HTERT RPE-1 (cell line): ENCODE results near the gene TWNK.

Experiments
- in situ Hi-C: fragments of 300-500 bp; cut with MboI; formaldehyde crosslinking; loops from 4 replicates; pipeline ENCODE4 v1.14.3; 2020; ENCODE audit warnings: low sequenced_read_pairs

TWNK gene

GRCh38 chr10:100986952-100987684, at the start of gene TWNK, which contains the start of gene MRPL43:
TSS of gene TWNK (plus strand) at chr10:100987543. CDS start at chr10:100988211, 668 bp downstream.
TSS of gene MRPL43 (minus strand) at chr10:100987497. CDS start at chr10:100987443, 54 bp downstream.
- in situ Hi-C loops, result no loop called here

DNA sequence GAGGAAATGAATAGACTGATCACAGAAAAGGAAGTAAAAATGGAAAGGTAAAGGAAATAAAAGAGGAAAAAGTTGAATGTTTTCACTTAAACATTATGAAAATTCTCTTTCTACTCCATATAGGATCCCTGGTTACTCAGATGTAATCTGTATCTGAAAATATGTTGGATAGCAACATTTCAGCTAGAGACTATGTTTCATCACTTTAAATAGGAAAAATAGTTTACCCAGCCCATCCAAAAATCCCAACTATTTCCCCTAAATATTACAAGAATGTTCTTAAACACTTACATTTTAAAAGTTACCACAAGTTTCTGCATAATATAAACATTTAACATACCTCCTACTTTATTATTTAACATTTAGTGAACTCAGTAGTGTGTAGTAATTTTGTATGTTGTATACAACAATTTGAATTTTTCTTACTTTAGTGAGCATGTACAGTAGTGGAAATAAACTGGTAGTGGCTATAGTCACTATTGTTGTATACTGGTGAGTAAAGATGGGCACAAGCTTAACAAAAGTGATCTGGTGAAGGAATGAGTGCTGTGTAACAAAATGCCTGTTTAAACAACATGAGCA, 47.5 kb upstream of the TWNK start:
- in situ Hi-C loops, result no loop called here

- in situ Hi-C loops, result no loop called here
These were observed 45.1 kb upstream of the TWNK start for GRCh38 chr10:100942229-100942628.

- in situ Hi-C loops, result no loop called here
These were observed 43.8 kb upstream of the TWNK start for GRCh38 chr10:100943508-100943907.

- in situ Hi-C loops, result no loop called here
These were observed 41.6 kb upstream of the TWNK start for GRCh38 chr10:100945754-100946153.

DNA sequence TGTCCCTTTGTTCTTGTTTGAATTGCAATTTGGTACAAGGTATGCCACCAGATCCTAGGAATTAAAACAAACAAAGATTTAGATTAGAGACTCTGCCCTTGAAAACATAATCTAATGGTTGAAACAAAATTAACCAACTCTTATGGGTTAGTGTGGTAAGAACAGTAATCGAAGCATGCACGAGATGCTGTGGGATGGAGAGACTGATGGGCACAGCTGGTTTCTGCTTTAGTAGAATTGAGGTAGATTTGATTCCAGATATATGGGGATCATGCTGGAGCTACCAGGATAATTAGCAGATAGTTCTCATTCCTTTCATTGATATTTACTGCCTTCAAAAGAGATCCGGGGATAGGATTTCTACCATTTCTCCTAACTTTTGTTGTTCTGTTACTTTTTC, 38.4 kb upstream of the TWNK start:
- in situ Hi-C loops, result no loop called here

DNA sequence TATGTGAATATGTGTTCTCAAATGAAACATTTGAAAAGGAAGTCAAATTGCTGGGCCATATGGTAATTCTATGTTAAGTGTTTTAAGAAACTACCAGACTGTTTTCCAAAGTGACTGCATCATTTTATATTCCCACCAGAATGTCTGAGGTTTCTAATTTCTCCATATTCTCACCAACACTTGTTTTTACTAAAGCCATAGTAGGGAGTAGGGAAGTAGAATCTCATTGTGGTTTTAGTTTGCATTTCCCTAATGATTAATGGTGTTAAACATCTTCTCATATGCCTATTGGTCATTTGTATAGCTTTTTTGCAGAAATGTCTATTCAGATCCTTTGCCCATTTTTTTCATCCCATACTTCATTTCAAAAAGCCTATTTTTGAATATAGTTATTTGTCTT, 27.1 kb upstream of the TWNK start:
- in situ Hi-C loops, result no loop called here

DNA sequence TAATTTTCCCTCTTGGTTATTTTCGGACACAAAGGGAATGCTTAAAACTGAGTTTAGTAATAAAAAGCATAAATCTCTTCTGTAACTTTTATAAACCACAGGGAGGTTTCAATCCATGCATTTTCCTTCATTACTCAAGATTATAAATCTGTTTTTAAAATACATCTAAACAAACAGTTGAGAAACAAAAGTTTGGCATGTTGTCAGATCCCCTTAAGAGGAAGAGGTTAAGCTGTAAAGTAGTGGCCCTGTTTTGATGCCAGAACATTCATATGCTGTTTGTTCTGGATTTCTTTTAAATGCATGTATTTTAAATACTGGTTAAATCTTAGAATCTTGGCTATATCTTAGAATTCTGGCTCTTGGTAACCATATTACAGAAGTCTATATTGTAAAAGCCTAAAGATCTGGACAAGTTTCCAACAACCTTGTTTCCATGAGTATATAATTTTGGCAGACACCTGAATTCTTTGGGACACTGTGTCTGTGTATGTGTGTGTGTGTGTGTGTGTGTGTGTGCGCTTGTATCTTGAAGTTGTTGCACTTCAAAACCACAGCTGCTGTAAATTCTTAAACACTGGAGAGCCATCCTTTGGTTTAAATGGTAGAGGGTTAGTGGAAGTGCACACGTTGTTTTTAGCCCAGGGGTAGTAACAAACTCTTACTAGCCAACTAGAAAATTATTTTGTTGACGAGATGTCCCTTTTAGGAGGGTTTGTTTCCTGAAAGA, 24.8 kb upstream of the TWNK start:
- in situ Hi-C loops, result no loop called here

- in situ Hi-C loops, result no loop called here
These were observed 23.5 kb upstream of the TWNK start for GRCh38 chr10:100963826-100964225.

DNA sequence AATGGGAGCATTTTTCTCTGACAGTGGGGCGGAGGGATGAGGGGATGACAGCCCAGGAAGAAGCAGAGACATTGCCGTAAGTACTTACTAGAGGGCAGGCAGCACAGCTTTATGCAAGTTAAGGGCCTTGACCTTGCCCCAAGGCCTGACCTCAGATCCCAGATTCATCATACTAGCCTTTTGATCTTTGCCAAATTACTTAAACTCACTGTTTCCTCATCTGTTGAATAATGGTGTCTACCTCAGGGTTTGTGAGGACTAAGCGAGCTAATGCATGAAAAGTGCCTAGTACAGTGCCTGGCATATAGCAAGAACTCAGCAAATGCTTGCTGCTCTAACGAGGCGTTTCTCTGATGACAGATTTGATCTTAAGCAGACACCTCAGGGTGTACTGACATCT, 21.5 kb upstream of the TWNK start:
- in situ Hi-C loops, result no loop called here

- in situ Hi-C loops, result no loop called here
These were observed 20.5 kb upstream of the TWNK start for GRCh38 chr10:100966887-100967286.

DNA sequence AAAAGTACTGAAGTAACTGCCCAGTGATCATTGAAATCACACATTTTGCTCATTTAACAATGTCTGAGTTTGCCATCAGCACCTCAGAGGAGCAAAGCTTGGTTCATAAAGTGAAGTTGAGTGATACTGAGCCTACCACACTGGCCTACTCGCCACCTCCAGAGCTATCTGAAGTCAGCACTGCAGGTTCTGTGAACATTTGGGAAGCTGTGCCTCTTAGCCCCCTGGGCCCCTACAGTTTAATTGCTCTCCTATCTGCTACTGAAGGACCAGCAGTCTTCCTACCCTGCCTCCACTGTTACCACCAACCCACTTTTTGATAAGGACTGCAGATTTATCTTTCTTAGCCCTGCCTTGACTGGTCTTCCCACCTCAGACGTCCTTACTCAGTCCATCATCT, 20.0 kb upstream of the TWNK start:
- in situ Hi-C loops, result no loop called here

DNA sequence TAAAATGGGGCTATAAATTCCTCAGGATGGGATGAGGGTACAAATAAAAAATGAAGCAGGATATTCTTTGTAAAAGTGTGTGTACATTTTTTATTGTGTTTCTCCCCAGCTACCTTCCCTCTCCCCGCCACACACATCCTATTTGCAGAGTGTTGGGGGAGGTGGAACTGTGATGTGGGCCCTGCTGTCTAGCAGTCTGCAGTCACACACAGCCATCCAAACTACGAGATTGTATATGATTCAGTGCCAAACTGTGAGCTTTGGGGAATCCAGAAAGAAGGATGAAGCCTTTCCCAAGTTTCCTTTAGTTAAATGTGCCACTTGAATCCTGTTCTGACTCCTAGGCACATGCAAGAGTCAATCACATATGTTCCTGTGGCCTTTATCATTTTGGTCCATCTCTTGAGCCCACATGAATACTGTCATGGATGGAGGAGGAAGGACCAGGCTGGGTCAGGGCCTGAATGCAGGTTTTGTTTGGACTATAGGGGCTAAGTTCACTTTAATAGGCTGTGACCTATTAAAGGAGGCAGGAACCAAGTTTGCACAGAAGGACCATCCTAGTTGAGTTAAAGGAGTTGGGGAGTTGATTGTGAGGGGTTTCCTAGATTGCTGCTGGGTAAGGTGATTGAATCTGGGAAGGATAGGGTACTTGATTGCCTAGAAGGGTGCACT, 19.1 kb upstream of the TWNK start:
- in situ Hi-C loops, result no loop called here

DNA sequence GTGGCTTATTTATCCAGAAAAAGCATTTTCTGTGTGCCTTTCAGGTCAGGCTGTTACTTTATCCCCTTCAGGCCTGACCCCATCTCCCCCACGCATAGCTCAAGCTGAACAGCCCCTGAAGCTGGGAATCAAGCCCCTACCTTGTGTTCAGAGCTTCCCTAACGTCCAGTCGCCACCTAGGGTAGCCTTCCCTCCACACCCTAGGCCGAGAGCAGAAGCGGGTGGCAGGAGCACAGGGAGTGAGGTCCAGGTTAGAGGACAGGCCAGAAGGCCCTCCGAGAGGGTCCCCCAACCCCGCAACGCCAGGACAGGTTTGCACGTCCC, 18.5 kb upstream of the TWNK start:
- in situ Hi-C loops, result no loop called here

- in situ Hi-C loops, result no loop called here
These were observed 17.9 kb upstream of the TWNK start, which contains the start of gene SEMA4G for GRCh38 chr10:100969187-100970075. TSS of gene SEMA4G (plus strand) at chr10:100969504. CDS start at chr10:100972913, 3,409 bp downstream.

- in situ Hi-C loops, result no loop called here
These were observed 17.0 kb upstream of the TWNK start for GRCh38 chr10:100970076-100970913.

DNA sequence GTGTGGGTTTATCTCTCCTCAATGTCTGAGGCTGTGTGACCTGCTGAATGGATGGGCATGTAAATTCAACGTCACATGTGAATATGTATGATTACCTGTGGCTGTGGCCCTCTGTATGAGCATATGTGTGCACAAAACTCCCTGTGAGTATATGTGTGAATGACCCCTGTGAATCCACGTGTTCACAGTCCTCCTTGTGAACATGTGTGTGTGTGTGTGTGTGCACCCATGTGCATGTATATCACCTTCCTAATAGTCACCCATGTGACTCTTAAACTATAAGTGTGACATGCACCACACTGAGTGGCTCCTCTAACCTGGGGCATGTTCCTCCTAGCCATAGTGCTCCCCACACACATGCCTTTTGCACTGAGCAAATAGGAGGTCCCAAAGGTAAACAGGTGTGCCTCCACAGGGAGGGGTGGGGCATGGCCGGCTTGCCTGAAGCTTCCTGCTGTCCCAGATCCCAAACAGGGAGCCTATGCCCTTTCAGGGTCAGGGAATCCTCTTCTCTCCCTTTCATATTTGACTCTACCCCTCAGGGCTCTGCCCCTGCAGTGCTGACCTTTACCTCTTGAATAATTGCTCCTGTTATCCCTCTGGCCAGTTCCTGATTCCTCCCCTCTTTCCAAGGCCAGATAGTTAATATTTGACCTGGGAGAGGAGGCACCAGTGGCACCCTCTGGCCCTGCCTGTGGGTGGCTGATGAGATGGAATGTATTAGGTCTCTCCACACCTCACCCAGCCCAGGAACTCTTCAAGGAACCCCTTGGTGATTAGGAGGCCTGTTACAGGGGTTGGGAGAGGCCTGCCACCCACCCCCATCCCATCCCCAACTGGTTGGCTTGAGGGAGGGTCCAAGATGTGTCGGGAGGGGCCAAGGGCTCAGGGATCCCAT, 16.2 kb upstream of the TWNK start:
- in situ Hi-C loops, result no loop called here

DNA sequence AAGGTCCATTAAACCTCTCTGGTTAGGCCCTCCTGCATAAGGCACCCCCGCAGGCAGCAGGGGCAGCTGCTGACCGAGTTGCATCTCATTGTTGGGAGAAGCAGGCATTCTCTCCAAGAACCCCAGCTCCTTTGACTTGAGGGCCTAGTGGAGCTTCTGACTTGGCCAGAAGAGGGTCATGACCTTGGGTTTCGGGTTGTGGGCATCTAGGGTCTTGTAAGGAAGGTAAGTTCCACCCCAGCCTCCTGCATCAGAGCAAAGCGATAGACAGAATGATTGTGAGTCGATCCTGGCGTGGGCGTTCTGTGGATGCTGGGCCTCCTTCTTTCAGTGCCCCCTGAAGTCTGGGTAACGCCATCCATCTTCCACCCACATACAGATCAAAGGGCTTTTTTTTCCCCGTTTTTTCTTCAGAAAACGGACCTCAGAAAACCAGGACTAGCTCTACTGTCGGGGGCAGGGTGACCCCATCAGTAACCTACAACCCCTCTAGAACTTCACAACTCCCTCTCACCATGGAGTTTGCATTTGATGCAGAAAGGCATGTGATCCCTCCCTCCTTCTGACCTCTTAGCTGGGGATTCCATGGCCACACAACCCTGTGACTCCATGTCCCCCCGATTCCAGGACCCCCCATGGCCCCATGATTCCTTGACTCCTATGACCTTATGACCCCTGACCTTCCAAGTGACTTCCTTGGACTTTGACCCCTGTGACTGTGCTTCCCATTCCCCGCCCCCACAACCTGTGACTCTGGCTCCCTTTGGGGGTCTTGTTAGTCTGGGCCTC, 15.0 kb upstream of the TWNK start:
- in situ Hi-C loops, result no loop called here
